Adrenal gland (tissue), 5 donors: ENCODE measurements around the gene TMEM108.

ENCODE experiments used
- POLR2A ChIP-seq, 2 donors: fragments of 450-650 bp; IDR thresholded peaks; one replicate each; pipeline ENCODE4 v1.6.1; 2017; ENCODE audit warnings: antibody characterized with exemption in 2 of 2, mild to moderate bottlenecking in 2 of 2, moderate library complexity in 1 of 2
- TF ChIP-seq, protein P1 (sequence below), 6 experiments: fragments of 450-650 bp in 4 of 6; fragments of 200-600 bp in 2 of 6; sonication (generic) in 1 of 6; IDR thresholded peaks; 1 replicate in 5 of 6; 2 replicates in 1 of 6; pipeline versions ENCODE4 v1.5.1 to v1.8.0; 2016 to 2021; ENCODE audit warnings: antibody characterized with exemption in 6 of 6, mild to moderate bottlenecking in 2 of 6, moderate library complexity in 1 of 6
- donor health status: DM: no; HTN: no; CAD: no.

DNA sequence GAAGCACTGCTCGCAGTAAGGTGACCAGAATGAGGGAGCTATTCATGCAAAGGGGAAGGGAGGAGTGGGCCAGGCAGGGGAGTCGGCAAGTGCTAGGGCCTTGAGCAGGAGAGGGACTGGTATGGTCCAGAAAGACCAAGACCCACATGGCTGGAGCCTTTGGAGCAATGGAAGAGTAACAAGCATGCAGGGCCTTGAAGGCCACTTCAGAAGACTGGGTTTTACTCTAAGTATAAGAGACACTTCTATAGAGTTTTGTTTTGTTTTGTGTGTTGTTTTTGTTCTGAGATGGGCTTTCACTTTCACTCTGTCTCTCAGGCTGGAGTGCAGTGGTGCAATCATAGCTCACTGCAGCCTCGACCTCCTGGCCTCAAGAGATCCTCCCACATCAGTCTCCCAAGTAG, 403.7 kb downstream of the TMEM108 start:
- TF ChIP-seq, protein P1, sequence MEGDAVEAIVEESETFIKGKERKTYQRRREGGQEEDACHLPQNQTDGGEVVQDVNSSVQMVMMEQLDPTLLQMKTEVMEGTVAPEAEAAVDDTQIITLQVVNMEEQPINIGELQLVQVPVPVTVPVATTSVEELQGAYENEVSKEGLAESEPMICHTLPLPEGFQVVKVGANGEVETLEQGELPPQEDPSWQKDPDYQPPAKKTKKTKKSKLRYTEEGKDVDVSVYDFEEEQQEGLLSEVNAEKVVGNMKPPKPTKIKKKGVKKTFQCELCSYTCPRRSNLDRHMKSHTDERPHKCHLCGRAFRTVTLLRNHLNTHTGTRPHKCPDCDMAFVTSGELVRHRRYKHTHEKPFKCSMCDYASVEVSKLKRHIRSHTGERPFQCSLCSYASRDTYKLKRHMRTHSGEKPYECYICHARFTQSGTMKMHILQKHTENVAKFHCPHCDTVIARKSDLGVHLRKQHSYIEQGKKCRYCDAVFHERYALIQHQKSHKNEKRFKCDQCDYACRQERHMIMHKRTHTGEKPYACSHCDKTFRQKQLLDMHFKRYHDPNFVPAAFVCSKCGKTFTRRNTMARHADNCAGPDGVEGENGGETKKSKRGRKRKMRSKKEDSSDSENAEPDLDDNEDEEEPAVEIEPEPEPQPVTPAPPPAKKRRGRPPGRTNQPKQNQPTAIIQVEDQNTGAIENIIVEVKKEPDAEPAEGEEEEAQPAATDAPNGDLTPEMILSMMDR (IDR thresholded peaks at IDR 0.05): no peak
- TF ChIP-seq POLR2A (IDR thresholded peaks at IDR 0.05): no peak
